Lung (tissue), 12 donors: ENCODE data around the gene KDM1B. TPM values are rescaled to one million over a fixed set of nuclear protein-coding genes. Genes with fewer than 3 reads are reported as not detected.

Source experiments
- ATAC-seq: fragments of 200-7000 bp; cut with Tn5 transposase; one replicate; pipeline ENCODE4 v1.9.1; 2020; ENCODE audit warnings: moderate number of reproducible peaks; ENCODE audit not compliant: insufficient read depth, low FRiP score
- DNase-seq, 3 donors: peaks; one replicate each; pipeline ENCODE4 v3.0.0-alpha.2; 2013 to 2017
- H3K27ac ChIP-seq, 2 donors: one replicate each; pipeline ENCODE4 v1.5.1; 2013; ENCODE audit warnings: mild to moderate bottlenecking in 2 of 2, moderate library complexity in 2 of 2, control low read depth in 1 of 2, inconsistent platforms in 1 of 2, low read depth in 1 of 2, low read length in 1 of 2
- H3K27me3 ChIP-seq, 3 donors: one replicate each; pipeline ENCODE4 v1.5.1; 2013; ENCODE audit warnings: low read length in 2 of 3; ENCODE audit not compliant: control insufficient read depth in 3 of 3, insufficient read depth in 3 of 3
- H3K36me3 ChIP-seq, 4 donors: one replicate each; pipeline ENCODE4 v1.5.1; 2013; ENCODE audit warnings: low read length in 4 of 4, mild to moderate bottlenecking in 1 of 4, moderate library complexity in 1 of 4; ENCODE audit not compliant: control insufficient read depth in 4 of 4, insufficient read depth in 4 of 4
- H3K4me1 ChIP-seq, 5 donors: one replicate each; pipeline ENCODE4 v1.5.1; 2013; ENCODE audit warnings: low read length in 5 of 5, mild to moderate bottlenecking in 2 of 5, moderate library complexity in 1 of 5; ENCODE audit not compliant: control insufficient read depth in 5 of 5, insufficient read depth in 5 of 5
- H3K4me3 ChIP-seq: one replicate; pipeline ENCODE4 v1.5.1; 2013; ENCODE audit warnings: mild to moderate bottlenecking, control low read depth, moderate library complexity
- H3K9ac ChIP-seq, 2 donors: one replicate each; pipeline ENCODE4 v1.5.1; 2013; ENCODE audit warnings: low read length in 2 of 2, control low read depth in 1 of 2; ENCODE audit not compliant: insufficient read depth in 1 of 2
- H3K9me3 ChIP-seq, 4 donors: one replicate each; pipeline ENCODE4 v1.5.1; 2013; ENCODE audit warnings: low read length in 3 of 4, mild to moderate bottlenecking in 1 of 4, moderate library complexity in 1 of 4; ENCODE audit not compliant: control insufficient read depth in 4 of 4, insufficient read depth in 3 of 4
- CTCF ChIP-seq: IDR thresholded peaks from 2 replicates; pipeline ENCODE4 v1.5.1; 2012; ENCODE audit warnings: mild to moderate bottlenecking; ENCODE audit errors: control extremely low read depth, extremely low read depth
- WGBS, 2 donors: extraction: QIAGEN DNeasy Blood & Tissue Kit; methylation state at CpG; one replicate each; pipeline ENCODE4 v1.1.7; 2013; 5-methylcytosine and 5-hydroxymethylcytosine counted together
- polyA plus RNA-seq, 2 donors: library from polyadenylated mRNA; stranded (reverse); fragments of 200-250 nt; gene quantifications; one replicate each; pipeline ENCODE4 v1.2.1, GENCODE V29; 2013
- total RNA-seq, 2 donors: library from RNA; depleted of rRNA in 1 of 2; stranded (reverse); fragments of >200 nt in 1 of 2; gene quantifications; one replicate each; pipeline ENCODE4 v1.2.1, GENCODE V29; 2014 to 2021
- donor health status: control.
- donor health status: control.
- donor health status: Bipolar disorder and iron deficiency.
- donor health status: healthy.
- donor health status: DM: yes; HTN: yes; CAD: no.

The KDM1B gene
- total and polyA plus RNA-seq, 4 donors = 4.1 to 26.4 (median 19.6) TPM

- Histone ChIP-seq H3K27me3 (no peaks in the 10 kb centered on the region), H3K36me3 (peaks cover 3 to 17% (median 12%) of the 10 kb centered on the region in 4 donors)
- 97% methylated on average over 3 of the region's 3 CpGs for WGBS, 2 donors
These were observed 36.8 kb downstream of the KDM1B start for GRCh38 chr6:18192026-18192425.

GRCh38 chr6:18203786-18204185 lies 48.6 kb downstream of the KDM1B start:
- TF ChIP-seq CTCF = no peak
- H3K4me3 ChIP-seq = no peak overlapping the region
- no peaks in the 10 kb centered on the region for H3K27me3 ChIP-seq
- no peak overlapping the region for H3K9ac ChIP-seq
- DNase-seq = no peak
- WGBS, 2 donors = 92% methylated on average over 6 of the region's 6 CpGs
- H3K27ac ChIP-seq = no peak overlapping the region
- peaks cover 7 to 19% (median 13%) of the 10 kb centered on the region in 4 donors for H3K36me3 ChIP-seq
- ATAC-seq = no peak
- peaks cover 0 to 1% (median 0%) of the 10 kb centered on the region in 4 donors for H3K9me3 ChIP-seq
- no peaks in the 10 kb centered on the region for H3K4me1 ChIP-seq

More at GRCh38 chr6:18192026-18192425, 36.8 kb downstream of the KDM1B start:
- Histone ChIP-seq H3K9ac (no peak overlapping the region), H3K27ac (no peak overlapping the region), H3K4me1 (peaks cover 0 to 10% (median 0%) of the 10 kb centered on the region in 5 donors), H3K9me3 (no peaks in the 10 kb centered on the region), H3K4me3 (no peak overlapping the region)
- no peak for ATAC-seq
- no peak for TF ChIP-seq CTCF
- DNase-seq = no peak

- ATAC-seq (no peak), DNase-seq (no peak)
- no peak overlapping the region for H3K9ac ChIP-seq
- peaks cover 0 to 1% (median 0%) of the 10 kb centered on the region in 4 donors for H3K9me3 ChIP-seq
- TF ChIP-seq CTCF = no peak
- no peak overlapping the region for H3K27ac ChIP-seq
- 95 to 97% methylated on average over 8 of the region's 8 CpGs for WGBS, 2 donors
- peaks cover 7 to 17% (median 12%) of the 10 kb centered on the region in 4 donors for H3K36me3 ChIP-seq
- no peak overlapping the region for H3K4me3 ChIP-seq
- peaks cover 0 to 2% (median 0%) of the 10 kb centered on the region in 5 donors for H3K4me1 ChIP-seq
- no peaks in the 10 kb centered on the region for H3K27me3 ChIP-seq
These were observed 49.5 kb downstream of the KDM1B start for GRCh38 chr6:18204691-18205090.

- H3K4me3 ChIP-seq = no peak overlapping the region
- ATAC-seq (no peak), DNase-seq (no peak)
- WGBS, 2 donors = 79 to 94% methylated on average over 6 of the region's 6 CpGs
- TF ChIP-seq CTCF = no peak
- H3K36me3 ChIP-seq = peaks cover 3 to 19% (median 12%) of the 10 kb centered on the region in 4 donors
- H3K27ac ChIP-seq = no peak overlapping the region
- H3K4me1 ChIP-seq = peaks cover 0 to 2% (median 0%) of the 10 kb centered on the region in 5 donors
- no peaks in the 10 kb centered on the region for H3K27me3 ChIP-seq
- H3K9me3 ChIP-seq = peaks cover 0 to 1% (median 0%) of the 10 kb centered on the region in 4 donors
- H3K9ac ChIP-seq = no peak overlapping the region
These were observed 51.4 kb downstream of the KDM1B start for GRCh38 chr6:18206591-18206990.
